HEK293T (cell line): ENCODE data around the gene GDF2.

ENCODE experiments used
- BHLHE40 ChIP-seq: fragments of 450-650 bp; IDR thresholded peaks from 2 replicates; pipeline ENCODE4 v1.6.1; 2016; ENCODE audit warnings: mild to moderate bottlenecking, moderate library complexity, borderline replicate concordance
- CTBP1 ChIP-seq: fragments of 450-650 bp; IDR thresholded peaks from 2 replicates; pipeline ENCODE4 v1.6.1; 2016; ENCODE audit warnings: borderline replicate concordance
- FOXA1 ChIP-seq: fragments of 450-650 bp; IDR thresholded peaks from 2 replicates; pipeline ENCODE4 v1.6.1; 2016; ENCODE audit warnings: mild to moderate bottlenecking
- FOXM1 ChIP-seq: fragments of 450-650 bp; IDR thresholded peaks from 2 replicates; pipeline ENCODE4 v1.6.1; 2017; ENCODE audit warnings: mild to moderate bottlenecking, borderline replicate concordance
- HDGF ChIP-seq: fragments of 450-650 bp; IDR thresholded peaks from 2 replicates; pipeline ENCODE4 v1.6.1; 2017; ENCODE audit warnings: antibody characterized with exemption, borderline replicate concordance
- LEF1 ChIP-seq: fragments of 450-650 bp; IDR thresholded peaks from 2 replicates; pipeline ENCODE4 v1.6.1; 2017; ENCODE audit warnings: mild to moderate bottlenecking, borderline replicate concordance
- NFRKB ChIP-seq: fragments of 450-650 bp; IDR thresholded peaks from 2 replicates; pipeline ENCODE4 v1.6.1; 2016; ENCODE audit warnings: mild to moderate bottlenecking, moderate library complexity
- SP1 ChIP-seq: fragments of 450-650 bp; IDR thresholded peaks from 2 replicates; pipeline ENCODE4 v1.6.1; 2017
- TARDBP ChIP-seq: fragments of 450-650 bp; IDR thresholded peaks from 2 replicates; pipeline ENCODE4 v1.6.1; 2016
- ZNF384 ChIP-seq: fragments of 450-650 bp; IDR thresholded peaks from 2 replicates; pipeline ENCODE4 v1.6.1; 2016

GRCh38 chr10:47311193-47311931 is 10.9 kb upstream of the GDF2 start:
- TF ChIP-seq CTBP1 (no peak), HDGF (no peak), FOXA1 (no peak), FOXM1 (no peak), SP1 (no peak), TARDBP (no peak), LEF1 (no peak), BHLHE40 (no peak), ZNF384 (no peak), NFRKB (no peak)
